GM19372 (cell line): ENCODE measurements around the gene BRMS1.

Experiments used
- ATAC-seq: cut with Tn5 transposase; IDR thresholded peaks from one replicate; pipeline ENCODE4 v1.9.1; 2021; ENCODE audit warnings: mild to moderate bottlenecking, low read depth, moderate library complexity; ENCODE audit not compliant: unreplicated experiment

Gene BRMS1

GRCh38 chr11:66288671-66289547 lies 56.0 kb downstream of the BRMS1 start, which contains the start of gene YIF1A:
Gene YIF1A, minus strand, starts transcription at chr11:66289143. Its CDS starts 158 bp downstream, at chr11:66288985.
- ATAC-seq, result peak; percentile 93

GRCh38 chr11:66287889-66288670 lies 56.8 kb downstream of the BRMS1 start:
- ATAC-seq, result no peak
